ENCODE data around the gene KRTAP4-11. TPM values are rescaled to one million over a fixed set of nuclear protein-coding genes. Genes with fewer than 3 reads are reported as not detected.

KRTAP4-11 gene
- total and polyA plus RNA-seq, 2 of the 8 experiments (the other 6 are each of a cell fraction or from before 2014, with no cell fraction given), result not detected

- Histone ChIP-seq H3K4me1 (replicated peaks in 1 of 4; ENCODE audit: control insufficient read depth in 3 of 4, insufficient read depth in 4 of 4, low read length in 3 of 4) (no peaks in the 10 kb centered on the region), H2BK120ac (replicated peaks; ENCODE audit: low read depth, low read length) (no peak overlapping the region), H3K4me3 (ENCODE audit: extremely low read depth in 1 of 4, insufficient read depth in 2 of 4, low read depth in 3 of 4, low read length in 4 of 4) (no peak overlapping the region), H2BK12ac (ENCODE audit: low read depth, low read length) (no peak overlapping the region), H3K4ac (replicated peaks; ENCODE audit: insufficient read length, low read depth, low read length) (no peak overlapping the region), H3K18ac (ENCODE audit: extremely low read depth, low read length) (no peak overlapping the region), H3K79me1 (ENCODE audit: low read depth, low read length) (no peaks in the 10 kb centered on the region), H3K9ac (replicated peaks in 1 of 4; ENCODE audit: extremely low read depth in 1 of 4, low read depth in 3 of 4, low read length in 3 of 4) (no peak overlapping the region), H3K27me3 (replicated peaks in 1 of 4; ENCODE audit: control insufficient read depth in 3 of 4, extremely low read depth in 1 of 4, insufficient read depth in 3 of 4, low read length in 3 of 4) (no peaks in the 10 kb centered on the region), H2AK5ac (ENCODE audit: low read depth, low read length) (no peak overlapping the region), H3K56ac (replicated peaks; ENCODE audit: insufficient read length, low read depth, low read length) (no peak overlapping the region), H3K23ac (ENCODE audit: insufficient read length) (no peak overlapping the region), H3K9me3 (ENCODE audit: insufficient read depth in 2 of 2, low read depth in 1 of 2, low read length in 1 of 2) (no peaks in the 10 kb centered on the region), H2BK20ac (ENCODE audit: low read length) (no peak overlapping the region), H3K36me3 (ENCODE audit: control insufficient read depth in 2 of 4, insufficient read depth in 4 of 4, low read length in 3 of 4) (no peaks in the 10 kb centered on the region), H3K27ac (ENCODE audit: low read depth, low read length) (no peak overlapping the region), H4K91ac (replicated peaks; ENCODE audit: insufficient read length, low read length) (no peak overlapping the region), H4K5ac (ENCODE audit: insufficient read length, low read depth, low read length) (no peak overlapping the region), H2BK5ac (ENCODE audit: low read depth, low read length) (no peak overlapping the region), H3K23me2 (ENCODE audit: low read depth, low read length) (peaks cover 2% of the 10 kb centered on the region; the same call in 1 of the 2 replicates), H3K4me2 (ENCODE audit: insufficient read depth in 1 of 2, low read depth in 2 of 2, low read length in 2 of 2) (no peak overlapping the region), H2AFZ (ENCODE audit: low read length) (no peak overlapping the region), H4K20me1 (replicated peaks in 1 of 2; ENCODE audit: control insufficient read depth in 1 of 2, insufficient read depth in 2 of 2, low read length in 2 of 2) (no peaks in the 10 kb centered on the region), H3K79me2 (ENCODE audit: control insufficient read depth in 1 of 2, insufficient read depth in 2 of 2, low read length in 2 of 2) (no peaks in the 10 kb centered on the region), H4K8ac (ENCODE audit: extremely low read depth, insufficient read depth, low read length) (no peak overlapping the region), H3K14ac (ENCODE audit: insufficient read length) (no peak overlapping the region), H2BK15ac (ENCODE audit: low read length) (no peak overlapping the region)
- POLR2A ChIA-PET (ENCODE audit: partially characterized antibody), result no interaction called here
- TF ChIP-seq PHF8 (conservative IDR thresholded peaks at IDR 0.05; ENCODE audit: low read depth, low read length) (no peak), TAF7 (optimal IDR thresholded peaks at IDR 0.05; ENCODE audit: borderline replicate concordance, low read depth, low read length) (no peak), RNF2 (IDR thresholded peaks at IDR 0.05; ENCODE audit: borderline replicate concordance, low read depth, low read length, missing control alignments, poor library complexity, severe bottlenecking) (no peak), NRF1 (IDR thresholded peaks at IDR 0.05; ENCODE audit: low read depth, low read length) (no peak), CHD2 (IDR thresholded peaks at IDR 0.05; ENCODE audit: low read length) (no peak), NANOG (IDR thresholded peaks at IDR 0.05; ENCODE audit: insufficient read depth, low read depth, low read length, poor library complexity, severe bottlenecking) (no peak), SUZ12 (IDR thresholded peaks at IDR 0.05; ENCODE audit: low read length) (no peak), RFX5 (IDR thresholded peaks at IDR 0.05; ENCODE audit: borderline replicate concordance, low read depth, low read length) (no peak)
- FAIRE-seq, result peak; percentile 7
- 96% methylated on average over 2 of the region's 2 CpGs; no CpG with 5 or more reads in 1 of the 2 experiments for WGBS, 2 experiments (ENCODE audit: extremely low coverage in 1 of 2, insufficient coverage in 1 of 2, insufficient read length in 1 of 2, insufficient replicate concordance in 2 of 2, low coverage in 1 of 2, low lambda C conversion rate in 2 of 2, missing lambda C conversion rate in 1 of 2)
- CTCF ChIA-PET (ENCODE audit: partially characterized antibody), result no interaction called here
- no peak for DNase-seq (ENCODE audit: low read depth in 1 of 2, low spot score in 2 of 2)
Observed at GRCh38 chr17:41151525-41151924, 33.4 kb upstream of the KRTAP4-11 start.
